K562 (cell line): Measurements from ENCODE around the gene CXCL9. TPM values are rescaled to one million over a fixed set of nuclear protein-coding genes. Genes with fewer than 3 reads are reported as not detected.

Source experiments
- ATAC-seq: fragments of 200-7000 bp; cut with Tn5 transposase; 3 replicates; pipeline ENCODE4 v1.9.1; 2020; ENCODE audit warnings: moderate library complexity
- BruUV-seq: library from RNA; stranded (reverse); fragments of 400-500 nt; replicated peaks from 2 replicates; lab custom pipeline; 2021; lab: Mats Ljungman, UMichigan
- CTCF ChIA-PET: fragments of 300-600 bp; formaldehyde crosslinking; extraction: SDS; loops from one replicate; lab custom pipeline; 2021; ENCODE audit warnings: low intra/inter-chr PET ratio; lab: Yijun Ruan, JAX
- POLR2A ChIA-PET: fragments of 300-600, 350-650 bp; sonication (Branson Sonifier 250); formaldehyde crosslinking; extraction: SDS; loops from one replicate; lab custom pipeline; 2021; ENCODE audit warnings: antibody characterized with exemption, inconsistent platforms; lab: Yijun Ruan, JAX
- DNase-seq, 4 experiments: peaks; one replicate each; pipeline versions ENCODE4 v3.0.0 to v3.0.0-alpha.2; 2011 to 2018; ENCODE audit warnings: low spot score in 3 of 4, mixed read lengths in 3 of 4; ENCODE audit errors: extremely low read depth in 1 of 4
- FAIRE-seq: peaks from 2 replicates; lab custom pipeline; 2011; peaks lifted over from hg19 to GRCh38; lab: Jason Lieb, UNC
- H2AFZ ChIP-seq: 2 replicates; pipeline ENCODE4 v1.6.0; 2011; ENCODE audit warnings: low read depth, low read length, control low read depth, inconsistent platforms
- H3K27ac ChIP-seq: fragments of 200-600 bp; 3 replicates; pipeline ENCODE4 v1.8.0; 2011; ENCODE audit warnings: low read depth, mild to moderate bottlenecking, control low read depth, inconsistent platforms, low read length, moderate library complexity, mixed read lengths; ENCODE audit errors: extremely low read depth
- H3K27me3 ChIP-seq, 2 experiments: fragments of 300-600 bp in 1 of 2; 2 replicates in 1 of 2; 3 replicates in 1 of 2; pipeline versions ENCODE4 v1.6.0 to v1.8.0; 2011; ENCODE audit warnings: inconsistent platforms in 2 of 2, low read length in 2 of 2, mild to moderate bottlenecking in 1 of 2, mixed read lengths in 1 of 2, moderate library complexity in 1 of 2; ENCODE audit not compliant: control insufficient read depth in 2 of 2, insufficient read depth in 2 of 2
- H3K36me3 ChIP-seq: fragments of 300-600 bp; 3 replicates; pipeline ENCODE4 v1.8.0; 2011; ENCODE audit warnings: mild to moderate bottlenecking, low read length, inconsistent platforms; ENCODE audit not compliant: control insufficient read depth, insufficient read depth
- H3K4me1 ChIP-seq, 2 experiments: fragments of 200-600 bp in 1 of 2; replicated peaks in 1 of 2; 2 replicates in 1 of 2; 3 replicates in 1 of 2; pipeline versions ENCODE4 v1.5.1 to v1.8.0; 2011; ENCODE audit warnings: inconsistent platforms in 2 of 2, low read length in 2 of 2, mild to moderate bottlenecking in 1 of 2, mixed read lengths in 1 of 2, moderate library complexity in 1 of 2; ENCODE audit not compliant: control insufficient read depth in 2 of 2, insufficient read depth in 2 of 2
- H3K4me2 ChIP-seq: 2 replicates; pipeline ENCODE4 v1.6.1; 2011; ENCODE audit warnings: low read length, control low read depth, inconsistent platforms, mixed read lengths; ENCODE audit not compliant: insufficient read depth
- H3K4me3 ChIP-seq: fragments of 200-600 bp; sonication (generic), shearing (Covaris generic); 2 replicates; pipeline ENCODE4 v1.5.1; 2016; ENCODE audit warnings: control low read depth, inconsistent platforms
- H3K79me2 ChIP-seq: fragments of 200-600 bp; 3 replicates; pipeline ENCODE4 v1.8.0; 2011; ENCODE audit warnings: low read length, inconsistent platforms; ENCODE audit not compliant: control insufficient read depth, insufficient read depth
- H3K9ac ChIP-seq, 2 experiments: 2 replicates each; pipeline versions ENCODE4 v1.6.0 to v1.6.1; 2011; ENCODE audit warnings: low read depth in 2 of 2, low read length in 2 of 2, control low read depth in 1 of 2, inconsistent platforms in 1 of 2, mild to moderate bottlenecking in 1 of 2, mixed read lengths in 1 of 2; ENCODE audit not compliant: insufficient read depth in 1 of 2
- H3K9me1 ChIP-seq: one replicate; pipeline ENCODE4 v1.6.0; 2011; ENCODE audit warnings: inconsistent platforms, mild to moderate bottlenecking, low read length, moderate library complexity; ENCODE audit not compliant: control insufficient read depth, insufficient read depth
- H3K9me3 ChIP-seq: replicated peaks from 2 replicates; pipeline ENCODE4 v1.5.1; 2011; ENCODE audit warnings: low read depth, low read length, inconsistent platforms; ENCODE audit not compliant: control insufficient read depth, insufficient read depth
- H4K20me1 ChIP-seq: replicated peaks from 2 replicates; pipeline ENCODE4 v1.6.1; 2011; ENCODE audit warnings: low read length, inconsistent platforms, mixed read lengths; ENCODE audit not compliant: control insufficient read depth, insufficient read depth
- EWSR1 ChIP-seq: fragments of 450-650 bp; IDR thresholded peaks from 2 replicates; pipeline ENCODE4 v1.6.1; 2018; ENCODE audit warnings: borderline replicate concordance, mild to moderate bottlenecking, low read depth, moderate library complexity; ENCODE audit not compliant: partially characterized antibody
- HMG20A ChIP-seq: fragments of 450-650 bp; formaldehyde crosslinking; conservative IDR thresholded peaks from 2 replicates; pipeline ENCODE4 v1.4.0; 2020; ENCODE audit warnings: mild to moderate bottlenecking, mixed read lengths
- SRSF1 ChIP-seq: fragments of 200-400 bp; formaldehyde crosslinking; IDR thresholded peaks from 2 replicates; pipeline ENCODE4 v1.6.1; 2017; ENCODE audit warnings: mild to moderate bottlenecking, low read depth, low read length, moderate library complexity
- WGBS: fragments of 100-300 bp; shearing (Covaris generic); methylation state at CpG from one replicate; pipeline ENCODE4 v1.1.6; 2016; ENCODE audit warnings: low coverage, mixed read lengths; ENCODE audit not compliant: insufficient coverage; ENCODE audit errors: missing lambda C conversion rate; 5-methylcytosine and 5-hydroxymethylcytosine counted together
- in situ Hi-C: fragments of 300-500 bp; cut with MboI; formaldehyde crosslinking; loops from 4 replicates; pipeline ENCODE4 v1.15.0; 2018; ENCODE audit warnings: inconsistent platforms, mixed read lengths
- intact Hi-C: fragments of 100-400 bp; cut with micrococcal nuclease; formaldehyde crosslinking; loops from 2 replicates; pipeline ENCODE4 v1.14.2; 2022
- polyA plus RNA-seq, 8 experiments: library from polyadenylated mRNA; depleted of rRNA in 4 of 8; stranded (reverse) in 5 of 8; unstranded in 3 of 8; fragments of >200 nt; fragmentation: Nextera tagmentation in 2 of 8; fragmentation: Illumina TruSeq in 1 of 8; extraction: Ambion mirVana in 2 of 8; extraction: Trizol in 1 of 8; gene quantifications; 2 replicates each; pipeline versions ENCODE4 v1.2.1 to v1.2.3, GENCODE V29; 2011 to 2014; ENCODE audit warnings: inconsistent platforms in 1 of 8, missing spikeins in 1 of 8
- total RNA-seq, 7 experiments: library from RNA; depleted of rRNA in 6 of 7; stranded (reverse); fragments of >200 nt in 6 of 7; fragmentation: Illumina TruSeq in 2 of 7; extraction: Trizol in 2 of 7; gene quantifications; 2 replicates each; pipeline versions ENCODE4 v1.2.1 to v1.2.3, GENCODE V29; 2011 to 2021; ENCODE audit warnings: low replicate concordance in 1 of 7
- TF ChIP-seq, protein P1 (sequence below): fragments of 450-650 bp; conservative IDR thresholded peaks from 2 replicates; pipeline ENCODE4 v1.6.1; 2016; ENCODE audit warnings: missing genetic modification characterization, low read depth, mild to moderate bottlenecking, missing compliant biosample characterization, moderate library complexity
- TF ChIP-seq, protein P2 (sequence below), 2 experiments: IDR thresholded peaks in 1 of 2; conservative IDR thresholded peaks in 1 of 2; 2 replicates each; pipeline ENCODE4 v1.6.1; 2016; ENCODE audit warnings: low read depth in 2 of 2, mild to moderate bottlenecking in 1 of 2, missing compliant biosample characterization in 1 of 2, missing genetic modification characterization in 1 of 2, moderate library complexity in 1 of 2
- TF ChIP-seq, protein P3 (sequence below): fragments of 150-350 bp; conservative IDR thresholded peaks from 2 replicates; pipeline ENCODE4 v1.6.1; 2014; ENCODE audit warnings: low read length
- TF ChIP-seq, protein P4 (sequence below): fragments of 450-650 bp; IDR thresholded peaks from 2 replicates; pipeline ENCODE4 v1.6.1; 2017; ENCODE audit warnings: mild to moderate bottlenecking, moderate library complexity

Gene CXCL9
- total and polyA plus RNA-seq, 9 of the 15 experiments (the other 6 are each of a cell fraction or from before 2014, with no cell fraction given): not detected

DNA sequence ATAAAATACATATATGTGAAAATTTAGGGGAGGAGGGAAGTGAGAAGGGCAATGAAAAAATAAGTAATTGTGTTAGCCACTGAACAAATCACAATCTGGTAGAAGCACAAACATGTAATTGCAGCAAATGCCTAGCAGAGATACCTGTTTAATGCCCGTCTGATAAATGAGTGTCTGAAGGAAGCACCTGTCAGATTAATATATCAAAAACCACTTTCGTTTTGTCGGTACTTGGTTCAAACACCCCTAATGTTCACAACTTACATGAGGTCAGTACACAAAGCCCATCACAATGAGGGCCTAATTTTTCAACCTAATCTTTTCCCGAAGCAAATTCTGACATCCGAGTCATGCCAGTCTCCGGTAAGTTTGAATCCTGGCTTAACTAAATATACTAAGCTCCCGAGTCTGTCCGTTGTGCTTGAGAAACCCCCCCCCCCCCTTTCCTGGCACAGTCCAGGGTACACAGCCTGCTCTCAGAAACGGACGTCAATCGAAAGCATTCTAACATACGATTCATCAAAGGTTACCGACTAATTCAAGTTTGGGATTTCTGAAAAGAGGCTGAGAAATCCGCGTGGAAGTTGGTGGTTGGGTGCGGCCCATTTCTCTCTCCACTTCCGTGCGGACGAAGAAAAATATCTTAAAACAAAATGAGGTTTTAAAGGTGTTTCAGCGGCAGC, 17.3 kb downstream of the CXCL9 start:
- FAIRE-seq: no peak
- CTCF ChIA-PET: no interaction called here
- no TSS peak for BruUV-seq
- Histone ChIP-seq H3K79me2 (peaks cover 61% of the 10 kb centered on the region), H3K36me3 (peaks cover 32% of the 10 kb centered on the region; the same call in 2 of the 3 replicates), H3K9ac (peak overlapping the region; percentile 88 to 95), H3K27ac (peak overlapping the region; percentile 68), H4K20me1 (no peaks in the 10 kb centered on the region), H3K9me3 (0 out of 2 replicates have a peak, but pooled peaks cover 4% of the 10 kb centered on the region)
- peak; percentile 14 for ATAC-seq
- WGBS: 0% methylated on average over 20 of the region's 20 CpGs
- peak in 2 of 4 experiments; percentile 21 to 27 for DNase-seq
- TF ChIP-seq, protein P1, sequence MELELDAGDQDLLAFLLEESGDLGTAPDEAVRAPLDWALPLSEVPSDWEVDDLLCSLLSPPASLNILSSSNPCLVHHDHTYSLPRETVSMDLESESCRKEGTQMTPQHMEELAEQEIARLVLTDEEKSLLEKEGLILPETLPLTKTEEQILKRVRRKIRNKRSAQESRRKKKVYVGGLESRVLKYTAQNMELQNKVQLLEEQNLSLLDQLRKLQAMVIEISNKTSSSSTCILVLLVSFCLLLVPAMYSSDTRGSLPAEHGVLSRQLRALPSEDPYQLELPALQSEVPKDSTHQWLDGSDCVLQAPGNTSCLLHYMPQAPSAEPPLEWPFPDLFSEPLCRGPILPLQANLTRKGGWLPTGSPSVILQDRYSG: no peak
- TF ChIP-seq SRSF1 (no peak), EWSR1 (no peak), HMG20A (CRISPR knock-in tag) (no peak)
- TF ChIP-seq, protein P2, sequence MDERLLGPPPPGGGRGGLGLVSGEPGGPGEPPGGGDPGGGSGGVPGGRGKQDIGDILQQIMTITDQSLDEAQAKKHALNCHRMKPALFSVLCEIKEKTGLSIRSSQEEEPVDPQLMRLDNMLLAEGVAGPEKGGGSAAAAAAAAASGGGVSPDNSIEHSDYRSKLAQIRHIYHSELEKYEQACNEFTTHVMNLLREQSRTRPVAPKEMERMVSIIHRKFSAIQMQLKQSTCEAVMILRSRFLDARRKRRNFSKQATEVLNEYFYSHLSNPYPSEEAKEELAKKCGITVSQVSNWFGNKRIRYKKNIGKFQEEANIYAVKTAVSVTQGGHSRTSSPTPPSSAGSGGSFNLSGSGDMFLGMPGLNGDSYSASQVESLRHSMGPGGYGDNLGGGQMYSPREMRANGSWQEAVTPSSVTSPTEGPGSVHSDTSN (CRISPR knock-in tag; IDR thresholded peaks at IDR 0.05; ENCODE audit: low read depth): no peak
- TF ChIP-seq, protein P2 (tag; conservative IDR thresholded peaks at IDR 0.05; ENCODE audit: low read depth): no peak
- TF ChIP-seq, protein P3, sequence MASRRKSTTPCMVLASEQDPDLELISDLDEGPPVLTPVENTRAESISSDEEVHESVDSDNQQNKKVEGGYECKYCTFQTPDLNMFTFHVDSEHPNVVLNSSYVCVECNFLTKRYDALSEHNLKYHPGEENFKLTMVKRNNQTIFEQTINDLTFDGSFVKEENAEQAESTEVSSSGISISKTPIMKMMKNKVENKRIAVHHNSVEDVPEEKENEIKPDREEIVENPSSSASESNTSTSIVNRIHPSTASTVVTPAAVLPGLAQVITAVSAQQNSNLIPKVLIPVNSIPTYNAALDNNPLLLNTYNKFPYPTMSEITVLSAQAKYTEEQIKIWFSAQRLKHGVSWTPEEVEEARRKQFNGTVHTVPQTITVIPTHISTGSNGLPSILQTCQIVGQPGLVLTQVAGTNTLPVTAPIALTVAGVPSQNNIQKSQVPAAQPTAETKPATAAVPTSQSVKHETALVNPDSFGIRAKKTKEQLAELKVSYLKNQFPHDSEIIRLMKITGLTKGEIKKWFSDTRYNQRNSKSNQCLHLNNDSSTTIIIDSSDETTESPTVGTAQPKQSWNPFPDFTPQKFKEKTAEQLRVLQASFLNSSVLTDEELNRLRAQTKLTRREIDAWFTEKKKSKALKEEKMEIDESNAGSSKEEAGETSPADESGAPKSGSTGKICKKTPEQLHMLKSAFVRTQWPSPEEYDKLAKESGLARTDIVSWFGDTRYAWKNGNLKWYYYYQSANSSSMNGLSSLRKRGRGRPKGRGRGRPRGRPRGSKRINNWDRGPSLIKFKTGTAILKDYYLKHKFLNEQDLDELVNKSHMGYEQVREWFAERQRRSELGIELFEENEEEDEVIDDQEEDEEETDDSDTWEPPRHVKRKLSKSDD: no peak
- TF ChIP-seq, protein P4, sequence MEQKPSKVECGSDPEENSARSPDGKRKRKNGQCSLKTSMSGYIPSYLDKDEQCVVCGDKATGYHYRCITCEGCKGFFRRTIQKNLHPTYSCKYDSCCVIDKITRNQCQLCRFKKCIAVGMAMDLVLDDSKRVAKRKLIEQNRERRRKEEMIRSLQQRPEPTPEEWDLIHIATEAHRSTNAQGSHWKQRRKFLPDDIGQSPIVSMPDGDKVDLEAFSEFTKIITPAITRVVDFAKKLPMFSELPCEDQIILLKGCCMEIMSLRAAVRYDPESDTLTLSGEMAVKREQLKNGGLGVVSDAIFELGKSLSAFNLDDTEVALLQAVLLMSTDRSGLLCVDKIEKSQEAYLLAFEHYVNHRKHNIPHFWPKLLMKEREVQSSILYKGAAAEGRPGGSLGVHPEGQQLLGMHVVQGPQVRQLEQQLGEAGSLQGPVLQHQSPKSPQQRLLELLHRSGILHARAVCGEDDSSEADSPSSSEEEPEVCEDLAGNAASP: no peak
- TF ChIP-seq, all 486 proteins: peak for 0
- Histone ChIP-seq H3K9me1 (no peaks in the 10 kb centered on the region), H3K4me1 (peaks cover 2 to 3% of the 10 kb centered on the region in 2 experiments; a peak in 2 of 5 replicates), H3K4me2 (peak overlapping the region; percentile 85), H2AFZ (peak overlapping the region; percentile 98), H3K4me3 (peak overlapping the region; percentile 88), H3K27me3 (no peaks in the 10 kb centered on the region)
- in situ Hi-C loops (no loop called here), intact Hi-C loops (loop anchor here (5.0 kb wide), 1 partner anchor 73 kb away; no protein-coding TSS in a partner anchor)
- POLR2A ChIA-PET: interaction anchor here (0.6 kb wide), 1 partner anchor 13 kb away, joined by 3 read pairs; no protein-coding TSS in a partner anchor
